GM19452 (cell line): ENCODE data around the gene UBE2G2.
"Not testable (repeated sequence)": the region's sequence is repeated elsewhere in the genome, so short reads cannot be mapped to it uniquely, and the experiment has no call there.

Source experiments
- ATAC-seq: cut with Tn5 transposase; IDR thresholded peaks from one replicate; pipeline ENCODE4 v1.9.1; 2021; ENCODE audit not compliant: unreplicated experiment

The UBE2G2 gene

DNA sequence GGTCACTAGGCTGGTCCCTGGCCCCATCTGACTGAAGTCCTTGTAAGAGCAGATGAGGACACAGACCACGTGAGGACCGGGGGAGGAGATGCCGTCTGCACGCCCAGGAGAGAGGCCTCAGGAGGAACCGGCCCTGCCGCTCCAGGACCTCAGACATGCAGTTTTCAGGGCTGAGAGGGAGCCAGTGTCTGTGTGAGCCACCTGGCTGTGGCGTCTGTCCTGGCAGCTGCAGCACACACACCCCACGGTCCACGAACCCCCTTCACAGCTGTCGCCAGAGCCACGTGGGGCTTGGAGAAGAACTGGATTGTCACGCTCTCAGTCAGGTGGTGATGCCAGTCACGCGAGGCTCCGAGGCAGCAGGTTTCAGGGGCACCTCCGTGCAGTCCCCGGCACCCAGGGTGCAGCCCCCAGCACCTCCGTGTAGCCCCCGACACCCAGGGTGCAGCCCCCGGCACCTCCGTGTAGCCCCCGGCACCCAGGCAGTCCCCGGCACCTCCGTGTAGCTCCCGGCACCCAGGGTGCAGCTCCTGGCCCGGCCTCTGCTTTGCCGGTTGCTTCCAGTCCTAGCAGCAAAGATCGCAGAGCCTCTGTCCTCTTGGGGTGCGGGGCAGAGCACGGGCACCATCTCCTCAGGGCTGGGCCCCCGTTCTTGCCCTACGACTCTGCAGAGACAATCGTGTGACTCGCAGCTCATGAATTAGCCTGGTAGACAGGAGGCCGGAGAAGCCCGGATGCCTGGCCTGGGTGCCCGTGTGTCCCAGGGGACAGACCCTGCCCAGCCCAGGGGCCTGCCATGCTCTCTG lies 35.2 kb upstream of the UBE2G2 start:
- no peak for ATAC-seq

- no peak for ATAC-seq
Measured at GRCh38 chr21:44836349-44836665, 34.7 kb upstream of the UBE2G2 start.

DNA sequence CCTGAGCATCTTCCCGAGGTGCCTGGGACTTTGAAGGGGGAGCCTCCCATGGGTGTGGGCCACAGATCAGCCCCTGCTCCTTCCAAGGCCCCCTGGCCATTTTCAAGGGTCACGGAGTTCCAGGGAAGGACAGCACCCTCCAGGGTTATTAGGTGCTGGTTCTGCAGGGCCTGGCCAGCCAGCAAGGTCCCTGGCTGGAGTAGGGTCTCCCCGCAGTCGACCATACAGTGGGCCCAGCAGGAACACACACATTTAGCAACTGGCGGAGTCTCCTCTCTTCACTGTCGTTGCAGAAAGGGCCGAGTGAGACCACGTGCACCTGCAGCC lies 34.0 kb upstream of the UBE2G2 start:
- no peak for ATAC-seq

DNA sequence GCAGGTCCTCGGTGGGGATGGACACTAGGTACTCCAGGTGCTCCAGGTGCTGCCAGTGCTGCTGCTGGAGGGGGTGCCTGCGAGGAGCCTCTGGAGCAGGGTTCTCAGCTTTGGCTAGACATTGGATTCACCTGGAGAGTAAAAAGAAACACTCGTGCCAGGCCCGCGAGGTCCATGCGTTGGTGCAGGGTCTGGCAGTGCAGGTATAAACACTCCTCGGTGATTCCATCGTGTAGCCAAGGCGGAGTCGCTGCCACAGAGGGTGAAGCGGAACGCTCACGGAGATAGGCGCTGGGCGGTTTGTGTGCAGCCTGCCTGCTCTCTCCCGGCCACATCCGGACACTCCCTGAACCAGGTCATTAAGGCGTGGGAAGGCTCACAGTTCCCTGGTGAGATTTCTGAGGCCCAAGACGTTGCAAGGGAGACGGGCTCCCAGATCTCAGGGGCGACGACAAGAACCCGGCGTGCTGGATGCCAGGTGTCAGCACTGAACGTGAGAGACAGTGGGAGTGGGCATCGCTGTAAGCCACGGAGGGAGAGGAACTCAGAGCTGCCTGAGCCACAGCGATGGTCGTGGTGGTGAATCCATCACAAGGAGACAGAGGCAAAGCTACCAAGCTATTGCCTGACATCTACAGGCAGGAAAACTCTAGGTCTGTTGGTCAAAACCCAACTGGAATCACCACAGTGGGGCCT lies 33.5 kb upstream of the UBE2G2 start:
- ATAC-seq = no peak

- ATAC-seq = no peak
Measured at GRCh38 chr21:44834231-44834950, 32.8 kb upstream of the UBE2G2 start.

- ATAC-seq = no peak
Measured at GRCh38 chr21:44833663-44834062, 32.0 kb upstream of the UBE2G2 start.

DNA sequence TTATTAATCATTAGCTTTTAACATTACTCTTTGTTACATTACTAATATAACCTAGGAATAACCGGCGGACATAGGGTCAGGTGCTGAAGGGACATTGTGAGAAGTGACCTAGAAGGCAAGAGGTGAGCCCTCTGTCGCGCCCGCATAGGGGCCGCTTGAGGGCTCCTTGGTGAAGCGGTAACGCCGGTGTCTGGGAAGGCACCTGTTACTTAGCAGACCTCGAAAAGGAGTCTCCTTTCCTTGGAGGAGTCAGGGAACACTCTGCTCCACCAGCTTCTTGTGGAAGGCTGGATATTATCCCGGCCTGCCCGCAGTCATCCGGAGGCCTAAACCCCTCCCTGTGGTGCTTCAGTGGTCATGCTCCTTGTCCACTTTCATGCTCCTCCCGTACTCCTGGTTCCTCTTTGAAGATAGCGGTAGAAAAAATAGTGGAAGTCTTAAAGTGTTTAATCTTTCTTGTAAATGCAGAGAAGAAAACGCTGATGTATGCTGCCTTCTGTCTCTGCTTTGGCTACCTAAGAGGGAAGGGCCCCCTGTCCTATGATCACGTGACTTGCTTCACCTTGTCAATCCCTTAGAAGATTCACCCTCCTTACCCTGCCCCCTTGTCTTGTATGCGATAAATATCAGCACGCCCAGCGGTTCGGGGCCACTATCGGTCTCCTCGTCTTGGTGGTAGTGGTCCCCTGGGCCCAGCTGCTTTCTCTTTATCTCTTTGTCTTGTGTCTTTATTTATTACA lies 31.1 kb upstream of the UBE2G2 start:
- not testable (repeated sequence) for ATAC-seq

DNA sequence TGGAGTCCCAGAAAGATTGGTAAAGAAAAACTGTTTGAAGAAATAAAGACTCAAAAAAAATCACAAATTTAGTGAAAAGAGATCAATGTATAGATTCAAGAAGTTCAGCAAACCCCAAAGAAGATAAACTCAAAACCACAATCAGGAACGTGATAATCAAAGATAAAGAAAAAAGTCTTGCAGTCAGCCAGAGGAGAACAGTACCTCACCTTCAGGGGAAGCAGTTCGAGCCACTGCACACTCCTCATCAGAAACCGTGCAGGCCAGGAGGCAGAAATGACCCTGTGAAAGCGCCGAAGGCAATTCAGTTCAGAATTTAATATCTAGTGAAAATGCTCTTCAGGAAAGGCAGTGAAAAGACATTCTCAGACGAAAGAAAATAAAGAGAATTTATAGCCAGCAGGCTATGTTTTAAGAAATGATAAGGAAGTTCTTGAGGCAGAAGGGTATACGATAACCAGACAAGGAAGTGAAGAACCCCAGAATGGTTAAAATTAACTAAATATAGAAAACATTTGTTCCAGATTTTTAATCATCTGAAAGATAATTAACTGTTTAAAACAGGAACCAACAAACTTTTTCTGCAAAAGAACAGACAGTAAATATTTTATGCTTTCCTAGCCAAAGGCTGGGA lies 29.7 kb upstream of the UBE2G2 start:
- no peak for ATAC-seq

DNA sequence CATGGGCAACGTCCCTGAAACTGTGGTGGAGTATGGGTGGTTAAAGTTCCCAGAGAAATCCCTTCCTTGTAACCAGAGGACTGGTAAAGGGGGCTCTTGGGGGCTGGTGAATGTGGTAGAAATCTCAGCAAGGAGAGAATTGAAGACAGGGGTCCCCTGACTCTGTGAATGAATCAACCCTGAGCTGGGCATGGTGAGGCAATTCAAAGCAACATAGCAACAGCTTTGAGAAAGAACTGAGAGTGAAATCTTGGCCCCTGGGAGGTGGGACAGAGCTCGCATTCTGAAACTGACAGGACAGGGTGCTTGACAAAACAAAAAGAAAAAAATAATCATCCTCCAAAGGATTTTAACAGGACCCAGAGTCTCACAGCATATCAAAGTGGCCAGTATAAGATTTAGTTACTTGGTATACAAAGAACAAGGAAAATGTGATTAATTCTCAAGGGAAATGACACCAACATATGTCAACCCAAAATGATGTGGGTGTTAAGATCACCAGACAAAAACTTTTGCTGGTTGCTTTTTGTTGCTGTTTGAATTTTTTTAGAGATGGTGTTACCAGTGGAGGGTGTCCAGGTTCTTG lies 28.0 kb upstream of the UBE2G2 start:
- no peak for ATAC-seq

- no peak for ATAC-seq
Measured at GRCh38 chr21:44828362-44829056, 26.9 kb upstream of the UBE2G2 start.

DNA sequence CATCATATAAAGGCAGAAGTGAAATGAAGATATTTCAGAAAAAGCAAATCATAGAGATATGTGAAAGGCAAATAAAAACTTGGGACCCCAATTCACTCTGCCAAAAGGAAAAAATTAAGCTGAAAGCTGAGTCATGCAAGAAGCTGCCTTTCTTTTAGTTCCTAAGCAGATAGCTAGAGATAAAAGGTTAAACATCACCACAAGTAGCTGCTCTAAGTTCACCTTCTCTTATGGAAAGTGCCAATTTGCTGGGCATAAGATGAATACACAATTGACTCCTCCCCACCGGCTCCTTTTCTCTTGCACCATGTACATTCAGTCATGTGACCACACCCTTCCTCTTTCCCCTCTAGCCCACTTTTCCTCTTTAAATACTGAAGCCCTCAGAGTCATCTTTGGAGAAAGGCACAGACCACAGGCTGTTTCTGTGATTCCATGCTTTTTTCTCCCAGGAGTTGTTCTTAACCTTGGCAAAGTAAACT lies 21.6 kb upstream of the UBE2G2 start:
- ATAC-seq = no peak

DNA sequence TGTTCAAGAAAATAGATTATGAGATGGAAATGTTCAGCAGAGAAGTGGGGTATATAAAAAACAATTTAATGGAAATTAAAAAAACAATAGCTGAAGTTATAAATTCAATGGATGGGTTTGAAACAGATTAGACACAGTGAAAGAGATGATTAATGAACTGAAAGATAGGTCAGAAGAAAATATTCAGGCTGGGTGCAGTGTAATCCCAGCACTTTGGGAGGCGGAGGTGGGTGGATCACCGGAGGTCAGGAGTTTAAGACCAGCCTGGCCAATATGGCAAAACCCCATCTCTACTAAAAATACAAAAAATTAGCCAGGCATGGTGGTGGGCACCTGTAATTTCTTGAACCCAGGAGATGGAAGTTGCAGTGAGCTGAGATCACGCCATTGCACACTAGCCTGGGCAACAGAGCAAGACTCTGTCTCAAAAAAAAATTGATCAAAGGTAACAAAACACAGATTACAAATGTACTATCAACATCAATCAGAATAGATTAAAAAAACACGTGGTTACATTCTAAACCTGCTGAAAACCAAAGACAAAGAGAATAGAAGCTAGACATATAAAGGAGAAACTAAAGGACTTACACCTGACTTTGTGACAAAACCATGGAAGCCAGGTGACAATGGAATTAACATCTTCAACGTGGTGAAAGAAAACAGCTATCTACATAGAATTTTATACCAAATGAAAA lies 21.0 kb upstream of the UBE2G2 start:
- ATAC-seq = no peak

DNA sequence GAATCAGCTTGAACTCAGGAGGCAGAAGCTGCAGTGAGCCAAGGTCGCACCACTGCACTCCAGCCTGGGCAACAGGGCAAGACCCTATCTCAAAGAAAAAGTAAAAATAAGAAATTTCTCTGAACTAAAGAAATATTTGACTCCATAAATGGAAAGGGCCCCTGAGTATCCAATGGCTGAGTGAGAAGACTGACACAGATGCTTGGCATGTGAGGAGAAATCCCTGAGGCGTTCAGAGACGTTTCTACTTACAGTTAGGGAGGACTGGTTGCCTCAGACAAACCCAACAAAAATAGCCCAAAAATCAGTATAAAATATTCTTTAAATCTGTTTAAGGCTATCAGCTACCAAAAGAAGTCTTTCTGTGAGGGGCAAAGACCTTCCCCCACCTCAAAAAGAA lies 19.2 kb upstream of the UBE2G2 start:
- ATAC-seq = no peak

GRCh38 chr21:44819283-44820243 lies 17.9 kb upstream of the UBE2G2 start:
- ATAC-seq = no peak

GRCh38 chr21:44818640-44819011 lies 17.0 kb upstream of the UBE2G2 start:
- no peak for ATAC-seq

- ATAC-seq = peak; percentile 50
Measured at GRCh38 chr21:44817914-44818639, 16.5 kb upstream of the UBE2G2 start, which contains the start of gene SUMO3. SUMO3 (minus strand) TSS chr21:44818062; CDS start chr21:44817968, 94 bp downstream.

GRCh38 chr21:44817506-44817880 lies 15.9 kb upstream of the UBE2G2 start:
- ATAC-seq = peak; percentile 69
